OCI-LY3 (cell line): Measurements from ENCODE around the gene IMMP2L.

ENCODE experiments used
- H2AFZ ChIP-seq: fragments of 200-600, 300-600 bp; shearing (Covaris generic); 2 replicates; pipeline ENCODE4 v1.6.0; 2014; ENCODE audit warnings: antibody characterized with exemption, low read depth, low read length
- H3K27ac ChIP-seq: fragments of 200-600, 300-600 bp; sonication (generic); 2 replicates; pipeline ENCODE4 v1.5.1; 2014; ENCODE audit warnings: mild to moderate bottlenecking, low read length, moderate library complexity, mixed read lengths
- H3K27me3 ChIP-seq: fragments of 200-600, 300-600 bp; sonication (generic); 2 replicates; pipeline ENCODE4 v1.6.1; 2014; ENCODE audit warnings: low read depth, low read length, mixed read lengths
- H3K36me3 ChIP-seq: fragments of 200-600, 300-600 bp; sonication (generic); replicated peaks from 2 replicates; pipeline ENCODE3; 2014; ENCODE audit warnings: low read depth, low read length, mixed read lengths
- H3K4me1 ChIP-seq: fragments of 300-600, 200-600 bp; sonication (generic); 2 replicates; pipeline ENCODE4 v1.6.1; 2014; ENCODE audit warnings: low read length, mixed read lengths
- H3K4me2 ChIP-seq: fragments of 200-600, 300-600 bp; sonication (generic); 2 replicates; pipeline ENCODE4 v1.6.1; 2014; ENCODE audit warnings: low read length, mixed read lengths
- H3K4me3 ChIP-seq: fragments of 300-600, 200-600 bp; sonication (generic); 2 replicates; pipeline ENCODE4 v1.5.1; 2014; ENCODE audit warnings: antibody characterized with exemption, mild to moderate bottlenecking, low read length, moderate library complexity
- H3K79me2 ChIP-seq: fragments of 300-600, 200-600 bp; shearing (Covaris generic); 2 replicates; pipeline ENCODE4 v1.6.1; 2014; ENCODE audit warnings: mild to moderate bottlenecking, low read length, mixed read lengths
- H3K9ac ChIP-seq: fragments of 300-600, 200-600 bp; shearing (Covaris generic); 2 replicates; pipeline ENCODE4 v1.6.0; 2014; ENCODE audit warnings: mild to moderate bottlenecking, low read length, moderate library complexity
- H3K9me3 ChIP-seq: fragments of 200-600, 300-600 bp; shearing (Covaris generic); 2 replicates; pipeline ENCODE4 v1.6.1; 2014; ENCODE audit warnings: low read length, mixed read lengths; ENCODE audit not compliant: insufficient read depth
- H4K20me1 ChIP-seq: fragments of 200-600, 300-600 bp; sonication (generic); 2 replicates; pipeline ENCODE4 v1.6.1; 2016; ENCODE audit warnings: low read length, mixed read lengths; ENCODE audit not compliant: insufficient read depth
- CTCF ChIP-seq: fragments of 200-600, 300-600 bp; sonication (generic); IDR thresholded peaks from 2 replicates; pipeline ENCODE4 v1.5.1; 2014; ENCODE audit warnings: antibody characterized with exemption, low read length, low read depth
- EZH2phosphoT487 ChIP-seq: fragments of 200-600 bp; shearing (Covaris generic); IDR thresholded peaks from 2 replicates; pipeline ENCODE4 v1.6.1; 2018; ENCODE audit warnings: antibody characterized with exemption, mixed run types, low read depth

Gene IMMP2L

DNA sequence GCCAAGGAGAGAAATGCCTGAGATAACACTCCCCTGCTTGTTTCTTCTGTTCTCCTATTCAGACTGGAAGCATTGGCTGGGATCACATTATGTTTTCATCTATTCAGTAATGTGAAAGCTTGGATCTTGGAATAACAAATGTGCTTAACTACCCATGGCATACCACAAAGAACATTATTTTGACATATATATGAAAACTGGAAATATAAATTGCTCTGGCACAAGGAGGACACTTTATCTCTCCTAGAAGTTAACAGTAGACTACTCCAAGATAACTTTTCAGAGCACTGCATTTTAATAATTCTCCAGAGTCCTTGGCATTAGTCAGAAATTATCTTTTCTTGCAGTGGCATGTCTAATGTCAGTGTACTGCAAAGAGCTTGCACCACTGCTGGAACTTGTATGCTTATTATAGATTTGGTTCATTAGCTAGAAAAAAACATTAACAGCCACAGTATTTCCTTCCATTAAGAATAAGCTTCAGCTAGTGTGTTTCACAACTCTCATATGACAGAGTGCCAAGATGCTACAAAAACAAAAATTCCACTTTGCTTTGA lies 640.6 kb downstream of the IMMP2L start:
- Histone ChIP-seq H3K36me3 (no peaks in the 10 kb centered on the region), H4K20me1 (peaks cover 30% of the 10 kb centered on the region), H3K27ac (no peak overlapping the region), H2AFZ (no peak overlapping the region), H3K4me1 (peaks cover 15% of the 10 kb centered on the region), H3K4me3 (no peak overlapping the region), H3K4me2 (no peak overlapping the region), H3K79me2 (no peaks in the 10 kb centered on the region), H3K9me3 (no peaks in the 10 kb centered on the region), H3K27me3 (peaks cover 69% of the 10 kb centered on the region), H3K9ac (no peak overlapping the region)
- no peak for TF ChIP-seq CTCF
- no peak for TF ChIP-seq EZH2phosphoT487

DNA sequence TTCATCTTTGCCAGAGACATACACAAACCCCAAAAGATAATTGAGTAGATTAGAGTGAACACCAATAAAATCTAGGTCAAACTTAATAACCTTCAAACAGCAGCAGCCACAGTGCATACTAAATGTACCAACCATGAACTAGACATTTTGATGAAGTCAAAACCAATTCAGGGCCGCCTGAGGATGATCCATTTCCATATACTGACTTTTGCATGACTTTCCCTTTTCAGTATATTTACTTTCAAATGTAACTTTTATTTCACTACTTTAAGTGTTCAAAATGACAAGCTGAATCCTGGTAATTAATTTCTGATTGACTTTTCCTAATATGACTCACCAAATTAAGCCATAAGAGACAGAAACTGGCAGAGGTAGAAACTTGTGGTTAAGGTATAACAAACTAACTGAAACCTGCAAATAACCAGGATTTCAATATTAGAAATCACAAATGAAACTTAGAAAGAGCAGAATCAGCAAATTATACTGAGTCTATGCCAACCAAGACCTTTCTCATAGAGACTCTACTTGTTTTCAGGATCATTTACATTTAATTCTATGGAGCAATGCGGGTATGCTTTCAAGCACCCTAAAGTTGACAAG lies 643.2 kb downstream of the IMMP2L start:
- no peak overlapping the region for H2AFZ ChIP-seq

DNA sequence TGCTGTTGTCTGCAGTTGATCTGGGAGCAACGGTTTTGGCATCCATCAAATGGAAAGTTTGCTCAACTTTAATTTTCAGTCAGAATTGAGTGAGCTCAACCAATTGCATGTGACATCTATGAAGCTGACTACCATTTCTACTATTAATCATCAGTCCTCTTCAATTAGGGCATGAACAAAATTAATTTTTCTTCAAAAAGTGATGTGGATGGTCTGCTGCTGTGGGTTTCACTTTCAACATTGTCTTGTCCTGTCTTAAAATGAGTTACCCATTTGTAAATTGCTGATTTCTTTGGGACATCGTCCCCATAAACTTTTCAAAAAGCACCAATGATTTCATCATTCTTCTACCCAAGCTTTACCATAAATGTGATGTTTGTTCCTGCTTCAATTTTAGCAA lies 648.0 kb downstream of the IMMP2L start:
- Histone ChIP-seq H3K4me1 (peaks cover 19% of the 10 kb centered on the region), H3K9me3 (0 out of 2 replicates have a peak, but pooled peaks cover 3% of the 10 kb centered on the region), H3K4me3 (no peak overlapping the region), H2AFZ (no peak overlapping the region), H3K27ac (no peak overlapping the region), H4K20me1 (peaks cover 3% of the 10 kb centered on the region; the same call in 1 of the 2 replicates), H3K27me3 (peaks cover 57% of the 10 kb centered on the region), H3K36me3 (no peaks in the 10 kb centered on the region), H3K4me2 (peak overlapping the region; percentile 18; the same call in 1 of the 2 replicates), H3K79me2 (no peaks in the 10 kb centered on the region), H3K9ac (no peak overlapping the region)
- no peak for TF ChIP-seq EZH2phosphoT487
- no peak for TF ChIP-seq CTCF

More for the DNA sequence above, 643.2 kb downstream of the IMMP2L start:
- H3K27me3 ChIP-seq = peaks cover 76% of the 10 kb centered on the region
- H3K4me3 ChIP-seq = peak overlapping the region; percentile 4; the same call in 1 of the 2 replicates
- 0 out of 2 replicates have a peak, but pooled peaks cover 3% of the 10 kb centered on the region for H3K9me3 ChIP-seq
- H3K4me1 ChIP-seq = peaks cover 26% of the 10 kb centered on the region
- H3K36me3 ChIP-seq = no peaks in the 10 kb centered on the region
- H3K27ac ChIP-seq = no peak overlapping the region
- peak; percentile 93 for TF ChIP-seq EZH2phosphoT487
- TF ChIP-seq CTCF = no peak
- H4K20me1 ChIP-seq = peaks cover 29% of the 10 kb centered on the region
- H3K4me2 ChIP-seq = peak overlapping the region; percentile 59
- H3K9ac ChIP-seq = no peak overlapping the region
- no peaks in the 10 kb centered on the region for H3K79me2 ChIP-seq

GRCh38 chr7:110911632-110912031 lies 650.7 kb downstream of the IMMP2L start:
- no peak overlapping the region for H3K4me2 ChIP-seq
- no peaks in the 10 kb centered on the region for H3K79me2 ChIP-seq
- no peaks in the 10 kb centered on the region for H3K36me3 ChIP-seq
- H3K4me3 ChIP-seq = no peak overlapping the region
- no peak overlapping the region for H3K27ac ChIP-seq
- peaks cover 42% of the 10 kb centered on the region for H3K27me3 ChIP-seq
- no peak overlapping the region for H2AFZ ChIP-seq
- peaks cover 15% of the 10 kb centered on the region for H3K4me1 ChIP-seq
- TF ChIP-seq EZH2phosphoT487 (no peak), CTCF (no peak)
- no peaks in the 10 kb centered on the region for H4K20me1 ChIP-seq
- H3K9ac ChIP-seq = no peak overlapping the region
- H3K9me3 ChIP-seq = 0 out of 2 replicates have a peak, but pooled peaks cover 3% of the 10 kb centered on the region
